Measurements from ENCODE around the gene ZNF77.

ZNF77 gene

GRCh38 chr19:2883686-2884439, 60.9 kb downstream of the ZNF77 start:
- no peak overlapping the region for H3K4me3 ChIP-seq (ENCODE audit: low read depth, low read length)
- DNase-seq (ENCODE audit: low read depth): no peak
- TF ChIP-seq, protein P1, sequence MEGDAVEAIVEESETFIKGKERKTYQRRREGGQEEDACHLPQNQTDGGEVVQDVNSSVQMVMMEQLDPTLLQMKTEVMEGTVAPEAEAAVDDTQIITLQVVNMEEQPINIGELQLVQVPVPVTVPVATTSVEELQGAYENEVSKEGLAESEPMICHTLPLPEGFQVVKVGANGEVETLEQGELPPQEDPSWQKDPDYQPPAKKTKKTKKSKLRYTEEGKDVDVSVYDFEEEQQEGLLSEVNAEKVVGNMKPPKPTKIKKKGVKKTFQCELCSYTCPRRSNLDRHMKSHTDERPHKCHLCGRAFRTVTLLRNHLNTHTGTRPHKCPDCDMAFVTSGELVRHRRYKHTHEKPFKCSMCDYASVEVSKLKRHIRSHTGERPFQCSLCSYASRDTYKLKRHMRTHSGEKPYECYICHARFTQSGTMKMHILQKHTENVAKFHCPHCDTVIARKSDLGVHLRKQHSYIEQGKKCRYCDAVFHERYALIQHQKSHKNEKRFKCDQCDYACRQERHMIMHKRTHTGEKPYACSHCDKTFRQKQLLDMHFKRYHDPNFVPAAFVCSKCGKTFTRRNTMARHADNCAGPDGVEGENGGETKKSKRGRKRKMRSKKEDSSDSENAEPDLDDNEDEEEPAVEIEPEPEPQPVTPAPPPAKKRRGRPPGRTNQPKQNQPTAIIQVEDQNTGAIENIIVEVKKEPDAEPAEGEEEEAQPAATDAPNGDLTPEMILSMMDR (IDR thresholded peaks at IDR 0.05; ENCODE audit: insufficient read depth, low read depth, low read length, missing control alignments): no peak

Data from GM12865 (cell line).